K562 (cell line): ENCODE measurements around the gene OOSP1. TPM values are rescaled to one million over a fixed set of nuclear protein-coding genes. Genes with fewer than 3 reads are reported as not detected.

Source experiments
- ATAC-seq: fragments of 200-7000 bp; cut with Tn5 transposase; 3 replicates; pipeline ENCODE4 v1.9.1; 2020; ENCODE audit warnings: moderate library complexity
- BruUV-seq: library from RNA; stranded (reverse); fragments of 400-500 nt; replicated peaks from 2 replicates; lab custom pipeline; 2021; lab: Mats Ljungman, UMichigan
- CTCF ChIA-PET: fragments of 300-600 bp; formaldehyde crosslinking; extraction: SDS; loops from one replicate; lab custom pipeline; 2021; ENCODE audit warnings: low intra/inter-chr PET ratio; lab: Yijun Ruan, JAX
- POLR2A ChIA-PET: fragments of 300-600, 350-650 bp; sonication (Branson Sonifier 250); formaldehyde crosslinking; extraction: SDS; loops from one replicate; lab custom pipeline; 2021; ENCODE audit warnings: antibody characterized with exemption, inconsistent platforms; lab: Yijun Ruan, JAX
- DNase-seq, 4 experiments: peaks; one replicate each; pipeline versions ENCODE4 v3.0.0 to v3.0.0-alpha.2; 2011 to 2018; ENCODE audit warnings: low spot score in 3 of 4, mixed read lengths in 3 of 4; ENCODE audit errors: extremely low read depth in 1 of 4
- FAIRE-seq: peaks from 2 replicates; lab custom pipeline; 2011; peaks lifted over from hg19 to GRCh38; lab: Jason Lieb, UNC
- H2AFZ ChIP-seq: 2 replicates; pipeline ENCODE4 v1.6.0; 2011; ENCODE audit warnings: low read depth, low read length, control low read depth, inconsistent platforms
- H3K27ac ChIP-seq: fragments of 200-600 bp; 3 replicates; pipeline ENCODE4 v1.8.0; 2011; ENCODE audit warnings: low read depth, mild to moderate bottlenecking, control low read depth, inconsistent platforms, low read length, moderate library complexity, mixed read lengths; ENCODE audit errors: extremely low read depth
- H3K27me3 ChIP-seq, 2 experiments: fragments of 300-600 bp in 1 of 2; 2 replicates in 1 of 2; 3 replicates in 1 of 2; pipeline versions ENCODE4 v1.6.0 to v1.8.0; 2011; ENCODE audit warnings: inconsistent platforms in 2 of 2, low read length in 2 of 2, mild to moderate bottlenecking in 1 of 2, mixed read lengths in 1 of 2, moderate library complexity in 1 of 2; ENCODE audit not compliant: control insufficient read depth in 2 of 2, insufficient read depth in 2 of 2
- H3K36me3 ChIP-seq: fragments of 300-600 bp; 3 replicates; pipeline ENCODE4 v1.8.0; 2011; ENCODE audit warnings: mild to moderate bottlenecking, low read length, inconsistent platforms; ENCODE audit not compliant: control insufficient read depth, insufficient read depth
- H3K4me1 ChIP-seq, 2 experiments: fragments of 200-600 bp in 1 of 2; replicated peaks in 1 of 2; 2 replicates in 1 of 2; 3 replicates in 1 of 2; pipeline versions ENCODE4 v1.5.1 to v1.8.0; 2011; ENCODE audit warnings: inconsistent platforms in 2 of 2, low read length in 2 of 2, mild to moderate bottlenecking in 1 of 2, mixed read lengths in 1 of 2, moderate library complexity in 1 of 2; ENCODE audit not compliant: control insufficient read depth in 2 of 2, insufficient read depth in 2 of 2
- H3K4me2 ChIP-seq: 2 replicates; pipeline ENCODE4 v1.6.1; 2011; ENCODE audit warnings: low read length, control low read depth, inconsistent platforms, mixed read lengths; ENCODE audit not compliant: insufficient read depth
- H3K4me3 ChIP-seq: fragments of 200-600 bp; sonication (generic), shearing (Covaris generic); 2 replicates; pipeline ENCODE4 v1.5.1; 2016; ENCODE audit warnings: control low read depth, inconsistent platforms
- H3K79me2 ChIP-seq: fragments of 200-600 bp; 3 replicates; pipeline ENCODE4 v1.8.0; 2011; ENCODE audit warnings: low read length, inconsistent platforms; ENCODE audit not compliant: control insufficient read depth, insufficient read depth
- H3K9ac ChIP-seq, 2 experiments: 2 replicates each; pipeline versions ENCODE4 v1.6.0 to v1.6.1; 2011; ENCODE audit warnings: low read depth in 2 of 2, low read length in 2 of 2, control low read depth in 1 of 2, inconsistent platforms in 1 of 2, mild to moderate bottlenecking in 1 of 2, mixed read lengths in 1 of 2; ENCODE audit not compliant: insufficient read depth in 1 of 2
- H3K9me1 ChIP-seq: one replicate; pipeline ENCODE4 v1.6.0; 2011; ENCODE audit warnings: inconsistent platforms, mild to moderate bottlenecking, low read length, moderate library complexity; ENCODE audit not compliant: control insufficient read depth, insufficient read depth
- H3K9me3 ChIP-seq: replicated peaks from 2 replicates; pipeline ENCODE4 v1.5.1; 2011; ENCODE audit warnings: low read depth, low read length, inconsistent platforms; ENCODE audit not compliant: control insufficient read depth, insufficient read depth
- H4K20me1 ChIP-seq: replicated peaks from 2 replicates; pipeline ENCODE4 v1.6.1; 2011; ENCODE audit warnings: low read length, inconsistent platforms, mixed read lengths; ENCODE audit not compliant: control insufficient read depth, insufficient read depth
- ARID2 ChIP-seq: fragments of 450-650 bp; IDR thresholded peaks from 2 replicates; pipeline ENCODE4 v1.6.1; 2017; ENCODE audit warnings: antibody characterized with exemption, mild to moderate bottlenecking
- ARID3B ChIP-seq: fragments of 250-450 bp; sonication (Bioruptor Pico); IDR thresholded peaks from 2 replicates; pipeline ENCODE4 v1.4.0; 2020; ENCODE audit warnings: borderline replicate concordance
- ATF2 ChIP-seq: sonication (generic); formaldehyde crosslinking; IDR thresholded peaks from 2 replicates; pipeline ENCODE4 v1.8.1; 2022; ENCODE audit warnings: missing genetic modification reagents
- C11orf30 ChIP-seq: fragments of 450-650 bp; IDR thresholded peaks from 2 replicates; pipeline ENCODE4 v1.6.1; 2016; ENCODE audit warnings: low read depth, mild to moderate bottlenecking
- COPS2 ChIP-seq: fragments of 450-650 bp; conservative IDR thresholded peaks from 2 replicates; pipeline ENCODE4 v1.6.1; 2016; ENCODE audit warnings: mild to moderate bottlenecking, moderate library complexity
- DLX4 ChIP-seq: fragments of 250-450 bp; sonication (Bioruptor Pico); IDR thresholded peaks from 2 replicates; pipeline ENCODE4 v1.6.1; 2021; ENCODE audit warnings: mild to moderate bottlenecking
- GATA2 ChIP-seq: sonication (generic); formaldehyde crosslinking; IDR thresholded peaks from 2 replicates; pipeline ENCODE4 v1.4.0; 2020; ENCODE audit warnings: mild to moderate bottlenecking, missing genetic modification reagents
- MAFF ChIP-seq: IDR thresholded peaks from 2 replicates; pipeline ENCODE4 v1.6.1; 2012; ENCODE audit warnings: low read length, improper control_type of control experiment
- MAFG ChIP-seq: fragments of 450-650 bp; conservative IDR thresholded peaks from 2 replicates; pipeline ENCODE4 v1.6.1; 2016; ENCODE audit warnings: missing genetic modification characterization, missing compliant biosample characterization
- MCM3 ChIP-seq: fragments of 450-650 bp; IDR thresholded peaks from 2 replicates; pipeline ENCODE4 v1.6.1; 2016
- NFE2 ChIP-seq: IDR thresholded peaks from 2 replicates; pipeline ENCODE4 v1.6.1; 2014; ENCODE audit warnings: antibody characterized with exemption, low read depth
- SAFB ChIP-seq: fragments of 200-400 bp; formaldehyde crosslinking; IDR thresholded peaks from 2 replicates; pipeline ENCODE4 v1.6.1; 2017; ENCODE audit warnings: low read depth, low read length, borderline replicate concordance
- SUPT5H ChIP-seq: fragments of 450-650 bp; IDR thresholded peaks from 2 replicates; pipeline ENCODE4 v1.6.1; 2016
- ZBTB34 ChIP-seq: fragments of 250-450 bp; sonication (Bioruptor Pico); IDR thresholded peaks from 2 replicates; pipeline ENCODE4 v1.8.0; 2021; ENCODE audit warnings: mild to moderate bottlenecking, moderate library complexity
- ZNF277 ChIP-seq: fragments of 250-450 bp; sonication (Bioruptor Pico); IDR thresholded peaks from 2 replicates; pipeline ENCODE4 v1.8.0; 2022; ENCODE audit warnings: inconsistent platforms, mild to moderate bottlenecking, moderate library complexity, borderline replicate concordance
- ZNF280A ChIP-seq: fragments of 450-650 bp; IDR thresholded peaks from 2 replicates; pipeline ENCODE4 v1.6.1; 2018; ENCODE audit warnings: mild to moderate bottlenecking, low read depth; ENCODE audit not compliant: partially characterized antibody
- ZNF507 ChIP-seq: conservative IDR thresholded peaks from 2 replicates; pipeline ENCODE4 v1.6.1; 2017; ENCODE audit warnings: missing genetic modification characterization, missing compliant biosample characterization
- WGBS: fragments of 100-300 bp; shearing (Covaris generic); methylation state at CpG from one replicate; pipeline ENCODE4 v1.1.6; 2016; ENCODE audit warnings: low coverage, mixed read lengths; ENCODE audit not compliant: insufficient coverage; ENCODE audit errors: missing lambda C conversion rate; 5-methylcytosine and 5-hydroxymethylcytosine counted together
- in situ Hi-C: fragments of 300-500 bp; cut with MboI; formaldehyde crosslinking; loops from 4 replicates; pipeline ENCODE4 v1.15.0; 2018; ENCODE audit warnings: inconsistent platforms, mixed read lengths
- intact Hi-C: fragments of 100-400 bp; cut with micrococcal nuclease; formaldehyde crosslinking; loops from 2 replicates; pipeline ENCODE4 v1.14.2; 2022
- polyA plus RNA-seq, 8 experiments: library from polyadenylated mRNA; depleted of rRNA in 4 of 8; stranded (reverse) in 5 of 8; unstranded in 3 of 8; fragments of >200 nt; fragmentation: Nextera tagmentation in 2 of 8; fragmentation: Illumina TruSeq in 1 of 8; extraction: Ambion mirVana in 2 of 8; extraction: Trizol in 1 of 8; gene quantifications; 2 replicates each; pipeline versions ENCODE4 v1.2.1 to v1.2.3, GENCODE V29; 2011 to 2014; ENCODE audit warnings: inconsistent platforms in 1 of 8, missing spikeins in 1 of 8
- total RNA-seq, 7 experiments: library from RNA; depleted of rRNA in 6 of 7; stranded (reverse); fragments of >200 nt in 6 of 7; fragmentation: Illumina TruSeq in 2 of 7; extraction: Trizol in 2 of 7; gene quantifications; 2 replicates each; pipeline versions ENCODE4 v1.2.1 to v1.2.3, GENCODE V29; 2011 to 2021; ENCODE audit warnings: low replicate concordance in 1 of 7

Gene OOSP1
- total and polyA plus RNA-seq, 9 of the 15 experiments (the other 6 are each of a cell fraction or from before 2014, with no cell fraction given): 0.14 to 3.0 (median 0.61) TPM

- H3K9ac ChIP-seq: no peak overlapping the region
- DNase-seq: peak in 2 of 4 experiments; percentile 18
- peaks cover 0 to 28% of the 10 kb centered on the region in 2 experiments; a peak in 3 of 5 replicates for H3K4me1 ChIP-seq
- H3K4me3 ChIP-seq: no peak overlapping the region
- H3K36me3 ChIP-seq: peaks cover 5% of the 10 kb centered on the region; the same call in 2 of the 3 replicates
- H3K9me1 ChIP-seq: no peaks in the 10 kb centered on the region
- H3K27ac ChIP-seq: no peak overlapping the region
- no peaks in the 10 kb centered on the region for H3K79me2 ChIP-seq
- ATAC-seq: no peak
- CTCF ChIA-PET: no interaction called here
- H2AFZ ChIP-seq: no peak overlapping the region; the same call in 1 of the 2 replicates
- intact Hi-C loops: no loop called here
- POLR2A ChIA-PET: no interaction called here
- no peak overlapping the region for H3K4me2 ChIP-seq
- 28% methylated on average over 4 of the region's 4 CpGs for WGBS
- in situ Hi-C loops: no loop called here
- H3K27me3 ChIP-seq: no peaks in the 10 kb centered on the region
- H4K20me1 ChIP-seq: no peaks in the 10 kb centered on the region
- H3K9me3 ChIP-seq: peaks cover 19% of the 10 kb centered on the region
- FAIRE-seq: no peak
- BruUV-seq: no TSS peak
- TF ChIP-seq MAFF (peak; percentile 34; the same call in 1 of the 2 replicates), COPS2 (no peak), ZNF277 (CRISPR knock-in tag) (no peak), GATA2 (no peak), MAFG (tag) (peak; percentile 60), ARID3B (CRISPR knock-in tag) (no peak), ARID2 (no peak), SUPT5H (no peak), ZNF280A (no peak), DLX4 (CRISPR knock-in tag) (no peak), MCM3 (no peak), ZNF507 (no peak), ATF2 (CRISPR knock-in tag) (no peak), ZBTB34 (no peak), NFE2 (peak; percentile 55; the same call in 1 of the 2 replicates), SAFB (no peak), C11orf30 (peak; percentile 44)
These were observed 18.9 kb downstream of the OOSP1 start for GRCh38 chr11:59957094-59957493.
